ENCODE results near the gene AIF1.

AIF1 gene

DNA sequence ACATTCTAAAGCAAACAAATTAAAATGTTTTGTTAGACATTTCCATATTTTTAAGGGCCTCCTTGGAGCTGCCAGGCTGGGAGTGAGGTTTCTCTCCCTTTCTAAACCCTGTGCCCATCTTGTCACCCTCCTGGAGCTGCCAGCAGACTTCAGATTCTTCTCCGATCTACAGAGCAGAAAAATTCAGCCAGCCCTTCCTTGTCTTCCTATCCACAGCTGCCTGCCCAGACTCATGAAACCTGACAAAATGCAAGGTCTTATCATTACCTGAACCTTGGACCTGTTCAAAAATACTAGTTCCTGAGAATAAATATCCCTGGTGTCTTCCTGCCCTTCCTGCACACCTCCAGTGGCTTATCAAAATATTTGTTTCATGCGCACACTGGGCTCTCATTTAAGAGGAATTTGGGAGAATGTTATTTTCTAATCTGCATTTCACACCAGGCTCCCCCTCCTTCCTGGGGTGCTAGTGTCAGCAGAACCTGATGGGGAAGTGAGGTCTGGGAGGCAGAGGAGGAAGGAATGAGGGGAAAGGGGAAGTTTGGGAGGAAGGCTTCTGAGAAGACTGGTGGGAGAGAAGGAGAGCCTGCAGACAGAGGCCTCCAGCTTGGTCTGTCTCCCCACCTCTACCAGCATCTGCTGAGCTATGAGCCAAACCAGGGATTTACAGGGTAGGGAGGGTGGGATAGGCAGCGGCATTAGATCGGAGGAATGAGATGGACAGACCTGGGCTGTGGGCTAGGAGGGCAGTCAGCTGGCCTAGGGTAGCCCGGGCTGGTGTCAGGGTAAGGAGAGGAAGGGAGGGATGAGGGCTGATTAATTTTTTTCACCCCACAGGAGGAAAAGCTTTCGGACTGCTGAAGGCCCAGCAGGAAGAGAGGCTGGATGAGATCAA is at the start of gene AIF1:
Gene AIF1, plus strand, starts transcription at position 551 of the 895 bp plus-strand sequence. Its CDS starts 96 bp downstream, at position 647.
- DNase-seq: peak in 1 of 51 donors; percentile 25

DNA sequence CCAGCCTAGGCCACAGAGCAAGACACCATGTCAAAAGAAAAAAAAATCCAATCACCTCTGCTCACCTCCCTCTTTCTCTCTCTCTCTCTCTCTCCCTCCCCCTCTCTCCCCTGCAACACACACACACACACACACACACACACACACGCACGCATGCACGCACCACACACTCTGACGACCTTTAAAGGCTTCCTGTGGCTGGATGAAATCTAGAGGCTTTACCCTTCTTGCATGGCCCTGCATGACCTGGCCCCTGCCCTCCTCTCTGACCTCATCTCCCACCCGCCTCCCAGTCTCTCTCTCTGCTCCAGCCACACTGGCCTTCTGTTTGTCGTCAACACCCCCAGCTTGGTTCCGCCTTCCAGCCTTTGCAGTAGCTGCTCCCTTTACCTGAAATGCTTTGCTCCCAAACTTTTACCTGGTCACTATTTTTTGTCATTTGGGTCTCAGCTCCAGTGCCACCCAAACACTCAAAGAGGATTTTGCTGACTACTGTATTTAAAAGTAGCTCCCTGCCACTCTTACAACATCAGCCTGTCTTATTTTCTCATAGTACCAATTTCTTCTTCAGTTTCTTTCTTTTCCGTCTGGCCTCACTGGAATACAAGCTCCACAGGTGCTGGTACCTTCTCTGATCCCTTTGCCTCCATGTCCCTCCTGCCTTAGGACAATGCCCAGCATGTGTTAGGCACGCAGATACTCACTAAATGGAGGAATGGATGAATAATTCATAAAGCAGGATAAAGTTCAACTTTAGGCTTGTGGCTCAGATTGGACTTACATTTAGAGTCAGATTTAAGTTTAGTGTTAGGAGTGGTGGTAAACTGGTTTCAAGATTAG is 47.3 kb upstream of the AIF1 start:
- no peak for DNase-seq

DNA sequence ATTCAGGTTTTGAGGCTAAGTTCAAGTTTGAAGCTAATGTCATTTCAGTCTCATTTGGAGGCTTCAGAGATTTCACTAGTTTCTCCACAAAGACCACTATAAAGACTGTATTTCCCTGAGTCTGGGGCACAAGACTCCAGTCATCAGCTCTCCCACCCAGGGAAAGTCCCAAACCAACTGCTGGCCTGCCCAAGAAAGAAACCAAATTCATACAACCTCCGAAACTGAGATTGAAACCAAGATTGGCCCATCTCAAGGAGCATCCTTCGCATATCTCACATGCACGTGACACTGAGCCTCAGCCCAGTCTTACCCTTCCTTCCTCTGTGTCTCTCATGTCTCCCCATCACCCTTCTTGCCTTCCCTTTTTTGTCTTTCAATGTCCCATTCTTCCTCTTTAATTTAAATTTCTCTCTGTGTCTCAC is 46.5 kb upstream of the AIF1 start:
- no peak for DNase-seq

DNA sequence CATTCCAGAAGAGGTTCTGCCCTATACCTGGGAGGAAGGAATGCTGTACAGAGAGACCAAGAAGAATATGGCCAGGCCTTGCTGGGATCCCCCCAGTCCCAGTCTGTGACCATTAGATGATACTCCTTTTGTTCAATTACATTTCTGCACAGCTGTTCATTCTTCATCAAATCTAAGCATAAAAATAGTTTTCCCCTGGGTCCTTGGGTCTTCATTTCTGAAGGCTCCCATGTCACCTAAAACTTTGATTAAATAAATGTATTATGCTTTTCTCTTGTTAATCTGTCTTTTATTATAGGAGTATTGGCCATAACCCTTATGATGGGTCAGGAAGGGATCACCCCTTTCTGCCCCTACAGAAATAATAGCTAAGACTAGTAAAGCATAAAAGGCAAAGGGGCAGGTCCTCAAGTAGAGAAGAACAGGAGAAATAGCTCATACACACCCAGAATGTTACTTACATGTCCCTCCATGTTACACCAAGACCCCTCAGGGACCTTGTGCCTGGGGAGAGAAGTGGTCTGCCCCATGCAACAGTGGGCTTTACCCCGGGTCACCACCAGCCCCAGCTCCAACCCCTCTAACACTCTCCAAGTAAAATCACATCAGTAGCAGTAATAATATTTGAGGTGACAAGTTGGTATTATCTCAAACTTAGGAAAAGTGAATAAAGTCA is 45.0 kb upstream of the AIF1 start:
- DNase-seq: no peak

DNA sequence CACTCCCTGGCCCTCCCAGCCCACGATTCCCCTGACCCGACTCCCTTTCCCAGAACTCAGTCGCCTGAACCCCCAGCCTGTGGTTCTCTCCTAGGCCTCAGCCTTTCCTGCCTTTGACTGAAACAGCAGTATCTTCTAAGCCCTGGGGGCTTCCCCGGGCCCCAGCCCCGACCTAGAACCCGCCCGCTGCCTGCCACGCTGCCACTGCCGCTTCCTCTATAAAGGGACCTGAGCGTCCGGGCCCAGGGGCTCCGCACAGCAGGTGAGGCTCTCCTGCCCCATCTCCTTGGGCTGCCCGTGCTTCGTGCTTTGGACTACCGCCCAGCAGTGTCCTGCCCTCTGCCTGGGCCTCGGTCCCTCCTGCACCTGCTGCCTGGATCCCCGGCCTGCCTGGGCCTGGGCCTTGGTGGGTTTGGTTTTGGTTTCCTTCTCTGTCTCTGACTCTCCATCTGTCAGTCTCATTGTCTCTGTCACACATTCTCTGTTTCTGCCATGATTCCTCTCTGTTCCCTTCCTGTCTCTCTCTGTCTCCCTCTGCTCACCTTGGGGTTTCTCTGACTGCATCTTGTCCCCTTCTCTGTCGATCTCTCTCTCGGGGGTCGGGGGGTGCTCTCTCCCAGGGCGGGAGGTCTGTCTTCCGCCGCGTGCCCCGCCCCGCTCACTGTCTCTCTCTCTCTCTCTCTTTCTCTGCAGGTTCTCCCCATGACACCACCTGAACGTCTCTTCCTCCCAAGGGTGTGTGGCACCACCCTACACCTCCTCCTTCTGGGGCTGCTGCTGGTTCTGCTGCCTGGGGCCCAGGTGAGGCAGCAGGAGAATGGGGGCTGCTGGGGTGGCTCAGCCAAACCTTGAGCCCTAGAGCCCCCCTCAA is 42.8 kb upstream of the AIF1 start, which contains the start of gene LTA:
Gene LTA, plus strand, starts transcription at position 249 of the 871 bp plus-strand sequence. Its CDS starts 454 bp downstream, at position 703.
- no peak for DNase-seq

DNA sequence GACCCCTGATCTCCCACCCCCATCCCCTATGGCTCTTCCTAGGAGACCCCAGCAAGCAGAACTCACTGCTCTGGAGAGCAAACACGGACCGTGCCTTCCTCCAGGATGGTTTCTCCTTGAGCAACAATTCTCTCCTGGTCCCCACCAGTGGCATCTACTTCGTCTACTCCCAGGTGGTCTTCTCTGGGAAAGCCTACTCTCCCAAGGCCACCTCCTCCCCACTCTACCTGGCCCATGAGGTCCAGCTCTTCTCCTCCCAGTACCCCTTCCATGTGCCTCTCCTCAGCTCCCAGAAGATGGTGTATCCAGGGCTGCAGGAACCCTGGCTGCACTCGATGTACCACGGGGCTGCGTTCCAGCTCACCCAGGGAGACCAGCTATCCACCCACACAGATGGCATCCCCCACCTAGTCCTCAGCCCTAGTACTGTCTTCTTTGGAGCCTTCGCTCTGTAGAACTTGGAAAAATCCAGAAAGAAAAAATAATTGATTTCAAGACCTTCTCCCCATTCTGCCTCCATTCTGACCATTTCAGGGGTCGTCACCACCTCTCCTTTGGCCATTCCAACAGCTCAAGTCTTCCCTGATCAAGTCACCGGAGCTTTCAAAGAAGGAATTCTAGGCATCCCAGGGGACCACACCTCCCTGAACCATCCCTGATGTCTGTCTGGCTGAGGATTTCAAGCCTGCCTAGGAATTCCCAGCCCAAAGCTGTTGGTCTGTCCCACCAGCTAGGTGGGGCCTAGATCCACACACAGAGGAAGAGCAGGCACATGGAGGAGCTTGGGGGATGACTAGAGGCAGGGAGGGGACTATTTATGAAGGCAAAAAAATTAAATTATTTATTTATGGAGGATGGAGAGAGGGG is 41.6 kb upstream of the AIF1 start:
- no peak for DNase-seq

DNA sequence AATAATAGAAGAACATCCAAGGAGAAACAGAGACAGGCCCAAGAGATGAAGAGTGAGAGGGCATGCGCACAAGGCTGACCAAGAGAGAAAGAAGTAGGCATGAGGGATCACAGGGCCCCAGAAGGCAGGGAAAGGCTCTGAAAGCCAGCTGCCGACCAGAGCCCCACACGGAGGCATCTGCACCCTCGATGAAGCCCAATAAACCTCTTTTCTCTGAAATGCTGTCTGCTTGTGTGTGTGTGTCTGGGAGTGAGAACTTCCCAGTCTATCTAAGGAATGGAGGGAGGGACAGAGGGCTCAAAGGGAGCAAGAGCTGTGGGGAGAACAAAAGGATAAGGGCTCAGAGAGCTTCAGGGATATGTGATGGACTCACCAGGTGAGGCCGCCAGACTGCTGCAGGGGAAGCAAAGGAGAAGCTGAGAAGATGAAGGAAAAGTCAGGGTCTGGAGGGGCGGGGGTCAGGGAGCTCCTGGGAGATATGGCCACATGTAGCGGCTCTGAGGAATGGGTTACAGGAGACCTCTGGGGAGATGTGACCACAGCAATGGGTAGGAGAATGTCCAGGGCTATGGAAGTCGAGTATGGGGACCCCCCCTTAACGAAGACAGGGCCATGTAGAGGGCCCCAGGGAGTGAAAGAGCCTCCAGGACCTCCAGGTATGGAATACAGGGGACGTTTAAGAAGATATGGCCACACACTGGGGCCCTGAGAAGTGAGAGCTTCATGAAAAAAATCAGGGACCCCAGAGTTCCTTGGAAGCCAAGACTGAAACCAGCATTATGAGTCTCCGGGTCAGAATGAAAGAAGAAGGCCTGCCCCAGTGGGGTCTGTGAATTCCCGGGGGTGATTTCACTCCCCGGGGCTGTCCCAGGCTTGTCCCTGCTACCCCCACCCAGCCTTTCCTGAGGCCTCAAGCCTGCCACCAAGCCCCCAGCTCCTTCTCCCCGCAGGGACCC is 40.6 kb upstream of the AIF1 start:
- no peak for DNase-seq

DNA sequence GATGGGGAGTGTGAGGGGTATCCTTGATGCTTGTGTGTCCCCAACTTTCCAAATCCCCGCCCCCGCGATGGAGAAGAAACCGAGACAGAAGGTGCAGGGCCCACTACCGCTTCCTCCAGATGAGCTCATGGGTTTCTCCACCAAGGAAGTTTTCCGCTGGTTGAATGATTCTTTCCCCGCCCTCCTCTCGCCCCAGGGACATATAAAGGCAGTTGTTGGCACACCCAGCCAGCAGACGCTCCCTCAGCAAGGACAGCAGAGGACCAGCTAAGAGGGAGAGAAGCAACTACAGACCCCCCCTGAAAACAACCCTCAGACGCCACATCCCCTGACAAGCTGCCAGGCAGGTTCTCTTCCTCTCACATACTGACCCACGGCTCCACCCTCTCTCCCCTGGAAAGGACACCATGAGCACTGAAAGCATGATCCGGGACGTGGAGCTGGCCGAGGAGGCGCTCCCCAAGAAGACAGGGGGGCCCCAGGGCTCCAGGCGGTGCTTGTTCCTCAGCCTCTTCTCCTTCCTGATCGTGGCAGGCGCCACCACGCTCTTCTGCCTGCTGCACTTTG is 39.6 kb upstream of the AIF1 start, which contains the start of gene TNF:
Gene TNF, plus strand, starts transcription at position 231 of the 567 bp plus-strand sequence. Its CDS starts 177 bp downstream, at position 408.
- DNase-seq: peak in 12 of 51 donors; percentile 4 to 100 (median 18)

DNA sequence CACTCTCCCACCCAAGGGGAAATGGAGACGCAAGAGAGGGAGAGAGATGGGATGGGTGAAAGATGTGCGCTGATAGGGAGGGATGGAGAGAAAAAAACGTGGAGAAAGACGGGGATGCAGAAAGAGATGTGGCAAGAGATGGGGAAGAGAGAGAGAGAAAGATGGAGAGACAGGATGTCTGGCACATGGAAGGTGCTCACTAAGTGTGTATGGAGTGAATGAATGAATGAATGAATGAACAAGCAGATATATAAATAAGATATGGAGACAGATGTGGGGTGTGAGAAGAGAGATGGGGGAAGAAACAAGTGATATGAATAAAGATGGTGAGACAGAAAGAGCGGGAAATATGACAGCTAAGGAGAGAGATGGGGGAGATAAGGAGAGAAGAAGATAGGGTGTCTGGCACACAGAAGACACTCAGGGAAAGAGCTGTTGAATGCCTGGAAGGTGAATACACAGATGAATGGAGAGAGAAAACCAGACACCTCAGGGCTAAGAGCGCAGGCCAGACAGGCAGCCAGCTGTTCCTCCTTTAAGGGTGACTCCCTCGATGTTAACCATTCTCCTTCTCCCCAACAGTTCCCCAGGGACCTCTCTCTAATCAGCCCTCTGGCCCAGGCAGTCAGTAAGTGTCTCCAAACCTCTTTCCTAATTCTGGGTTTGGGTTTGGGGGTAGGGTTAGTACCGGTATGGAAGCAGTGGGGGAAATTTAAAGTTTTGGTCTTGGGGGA is 38.9 kb upstream of the AIF1 start:
- DNase-seq: no peak

DNA sequence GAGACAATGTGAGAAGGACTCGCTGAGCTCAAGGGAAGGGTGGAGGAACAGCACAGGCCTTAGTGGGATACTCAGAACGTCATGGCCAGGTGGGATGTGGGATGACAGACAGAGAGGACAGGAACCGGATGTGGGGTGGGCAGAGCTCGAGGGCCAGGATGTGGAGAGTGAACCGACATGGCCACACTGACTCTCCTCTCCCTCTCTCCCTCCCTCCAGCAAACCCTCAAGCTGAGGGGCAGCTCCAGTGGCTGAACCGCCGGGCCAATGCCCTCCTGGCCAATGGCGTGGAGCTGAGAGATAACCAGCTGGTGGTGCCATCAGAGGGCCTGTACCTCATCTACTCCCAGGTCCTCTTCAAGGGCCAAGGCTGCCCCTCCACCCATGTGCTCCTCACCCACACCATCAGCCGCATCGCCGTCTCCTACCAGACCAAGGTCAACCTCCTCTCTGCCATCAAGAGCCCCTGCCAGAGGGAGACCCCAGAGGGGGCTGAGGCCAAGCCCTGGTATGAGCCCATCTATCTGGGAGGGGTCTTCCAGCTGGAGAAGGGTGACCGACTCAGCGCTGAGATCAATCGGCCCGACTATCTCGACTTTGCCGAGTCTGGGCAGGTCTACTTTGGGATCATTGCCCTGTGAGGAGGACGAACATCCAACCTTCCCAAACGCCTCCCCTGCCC is 38.0 kb upstream of the AIF1 start:
- DNase-seq: peak in 2 of 51 donors; percentile 91 to 100

DNA sequence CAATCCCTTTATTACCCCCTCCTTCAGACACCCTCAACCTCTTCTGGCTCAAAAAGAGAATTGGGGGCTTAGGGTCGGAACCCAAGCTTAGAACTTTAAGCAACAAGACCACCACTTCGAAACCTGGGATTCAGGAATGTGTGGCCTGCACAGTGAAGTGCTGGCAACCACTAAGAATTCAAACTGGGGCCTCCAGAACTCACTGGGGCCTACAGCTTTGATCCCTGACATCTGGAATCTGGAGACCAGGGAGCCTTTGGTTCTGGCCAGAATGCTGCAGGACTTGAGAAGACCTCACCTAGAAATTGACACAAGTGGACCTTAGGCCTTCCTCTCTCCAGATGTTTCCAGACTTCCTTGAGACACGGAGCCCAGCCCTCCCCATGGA is 37.5 kb upstream of the AIF1 start:
- no peak for DNase-seq

DNA sequence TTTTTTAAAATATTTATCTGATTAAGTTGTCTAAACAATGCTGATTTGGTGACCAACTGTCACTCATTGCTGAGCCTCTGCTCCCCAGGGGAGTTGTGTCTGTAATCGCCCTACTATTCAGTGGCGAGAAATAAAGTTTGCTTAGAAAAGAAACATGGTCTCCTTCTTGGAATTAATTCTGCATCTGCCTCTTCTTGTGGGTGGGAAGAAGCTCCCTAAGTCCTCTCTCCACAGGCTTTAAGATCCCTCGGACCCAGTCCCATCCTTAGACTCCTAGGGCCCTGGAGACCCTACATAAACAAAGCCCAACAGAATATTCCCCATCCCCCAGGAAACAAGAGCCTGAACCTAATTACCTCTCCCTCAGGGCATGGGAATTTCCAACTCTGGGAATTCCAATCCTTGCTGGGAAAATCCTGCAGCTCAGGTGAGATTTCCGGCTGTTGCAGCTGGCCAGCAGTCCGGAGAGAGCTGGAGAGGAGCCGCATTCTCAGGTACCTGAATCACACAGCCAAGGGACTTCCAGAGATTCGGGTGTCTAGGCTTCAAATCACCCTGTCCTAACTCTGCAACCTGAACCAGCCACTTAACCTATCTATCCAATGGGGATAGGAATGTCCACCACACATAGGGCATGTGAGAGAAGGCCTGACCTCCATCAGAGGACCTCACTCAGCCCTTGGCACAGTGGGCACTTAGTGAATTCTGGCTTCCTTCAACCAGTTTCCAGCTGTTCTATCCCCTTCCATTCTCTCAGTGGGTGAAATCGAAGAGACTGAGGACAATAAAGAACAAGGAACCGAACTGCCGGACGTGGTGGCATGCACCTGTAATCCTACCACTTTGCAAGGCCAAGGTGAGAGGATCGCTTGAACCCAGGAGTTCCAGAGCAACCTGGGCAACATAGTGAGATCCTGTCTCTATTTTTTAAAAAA is 36.6 kb upstream of the AIF1 start:
- DNase-seq: no peak

DNA sequence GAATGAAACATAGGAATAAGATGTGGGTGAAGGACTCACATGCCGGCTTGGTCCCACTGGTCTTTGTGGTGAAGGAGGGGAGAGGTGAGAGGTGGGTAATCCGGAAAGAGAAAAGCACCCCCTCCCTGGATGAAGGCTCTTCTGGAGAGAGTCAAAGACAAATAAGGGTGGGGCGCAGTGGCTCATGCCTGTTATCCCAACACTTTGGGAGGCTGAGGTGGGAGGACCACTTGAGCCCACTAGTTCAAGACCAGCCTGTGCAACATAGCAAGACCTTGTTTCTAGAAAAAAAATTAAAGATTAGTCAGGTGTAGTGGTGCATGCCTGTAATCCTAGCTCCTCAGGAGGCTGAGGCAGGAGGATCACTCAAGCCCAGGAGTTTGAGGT is 35.9 kb upstream of the AIF1 start:
- no peak for DNase-seq

DNA sequence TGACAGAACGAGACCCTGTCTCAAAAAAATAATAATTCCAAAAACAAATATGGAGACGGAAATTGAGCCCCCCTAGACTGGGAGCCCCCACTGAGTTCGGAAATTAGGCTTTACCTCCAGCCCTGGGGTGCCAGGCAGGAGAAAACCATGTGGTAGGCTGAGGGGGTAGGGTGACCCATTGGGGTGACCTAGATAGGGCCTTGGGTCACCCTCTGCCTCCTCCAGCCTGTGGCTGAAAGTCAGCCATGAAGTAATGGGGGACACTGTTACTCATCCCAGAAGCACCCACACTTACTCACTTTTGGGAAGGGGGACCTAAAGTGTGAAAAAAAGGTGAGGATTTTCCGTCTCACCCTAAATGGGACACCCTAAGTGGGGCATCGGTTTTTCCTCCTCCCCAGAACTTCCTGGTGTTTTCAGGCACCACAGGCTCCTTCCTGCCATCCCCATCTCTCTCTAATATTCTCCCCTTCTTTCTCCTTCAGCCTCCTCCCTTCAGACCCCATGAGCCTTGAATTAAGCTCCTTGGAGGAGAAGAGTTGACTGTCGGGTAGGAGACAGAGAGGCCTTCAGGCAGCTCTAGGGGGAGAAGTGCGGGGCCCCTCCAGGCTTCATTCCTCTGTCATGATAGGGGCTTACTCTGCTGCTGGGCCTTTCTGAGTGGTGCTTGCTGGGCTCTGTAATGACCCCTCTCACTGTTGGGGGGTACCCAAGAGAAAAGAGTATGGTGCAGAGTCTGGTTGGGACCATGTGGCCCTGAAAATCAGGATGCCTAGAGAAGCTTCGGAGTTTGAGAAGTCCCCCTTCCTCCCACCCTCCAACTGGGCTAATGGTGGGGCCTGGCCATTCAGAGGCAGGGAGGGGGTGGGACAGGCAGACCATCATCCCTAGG is 35.2 kb upstream of the AIF1 start:
- DNase-seq: no peak

DNA sequence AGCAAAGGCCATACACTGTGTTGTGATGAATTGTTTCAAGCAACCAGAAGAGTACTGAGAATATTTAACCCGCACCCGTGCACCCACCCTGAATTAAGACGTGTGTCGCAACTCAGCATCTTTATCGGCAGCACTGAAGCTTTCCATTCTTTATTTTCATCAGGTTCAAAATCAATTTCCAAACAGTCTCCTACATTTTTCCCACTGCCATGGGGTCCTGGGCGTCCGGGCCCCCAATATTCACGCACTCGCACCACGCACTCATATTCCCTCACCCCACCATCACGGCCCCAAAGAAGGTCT is 34.6 kb upstream of the AIF1 start:
- no peak for DNase-seq

All from hypothalamus (tissue), 51 donors.